IMR-90 (cell line): ENCODE results near the gene TNS3. TPM values are rescaled to one million over a fixed set of nuclear protein-coding genes. Genes with fewer than 3 reads are reported as not detected.

Source experiments
- ATAC-seq: fragments of 200-7000 bp; cut with Tn5 transposase; 2 replicates; pipeline ENCODE4 v1.9.1; 2020; ENCODE audit warnings: low read depth, mild to moderate bottlenecking, moderate library complexity
- BruUV-seq: library from RNA; stranded (reverse); fragments of 400-500 nt; replicated peaks from 2 replicates; lab custom pipeline; 2021; lab: Mats Ljungman, UMichigan
- CTCF ChIA-PET: fragments of 300-600 bp; formaldehyde crosslinking; extraction: SDS; loops from one replicate; lab custom pipeline; 2021; ENCODE audit warnings: antibody characterized with exemption; lab: Yijun Ruan, JAX
- POLR2A ChIA-PET: fragments of 300-600 bp; sonication (Branson Sonifier 250); formaldehyde crosslinking; loops from one replicate; lab custom pipeline; 2022; ENCODE audit warnings: antibody characterized with exemption; ENCODE audit not compliant: unreplicated experiment; lab: Charles Lee
- DNase-seq: peaks from one replicate; pipeline ENCODE4 v3.0.0; 2013
- H2AFZ ChIP-seq: replicated peaks from 2 replicates; pipeline ENCODE3; 2013; ENCODE audit warnings: low read length, mild to moderate bottlenecking; ENCODE audit not compliant: poor library complexity
- H2AK5ac ChIP-seq: 2 replicates; pipeline ENCODE4 v1.6.1; 2013; ENCODE audit warnings: low read depth, low read length, inconsistent platforms
- H2AK9ac ChIP-seq: replicated peaks from 2 replicates; pipeline ENCODE3; 2013; ENCODE audit warnings: mild to moderate bottlenecking, low read depth, low read length, moderate library complexity; ENCODE audit not compliant: poor library complexity
- H2BK120ac ChIP-seq: 2 replicates; pipeline ENCODE4 v1.6.1; 2013; ENCODE audit warnings: low read depth, low read length, inconsistent platforms
- H2BK15ac ChIP-seq: 3 replicates; pipeline ENCODE4 v1.6.1; 2013; ENCODE audit warnings: low read depth, low read length, inconsistent platforms
- H2BK20ac ChIP-seq: 2 replicates; pipeline ENCODE4 v1.6.1; 2013; ENCODE audit warnings: low read depth, mild to moderate bottlenecking, inconsistent platforms, low read length, moderate library complexity
- H2BK5ac ChIP-seq: 2 replicates; pipeline ENCODE4 v1.6.1; 2013; ENCODE audit warnings: mild to moderate bottlenecking, low read depth, low read length, inconsistent platforms; ENCODE audit not compliant: poor library complexity, severe bottlenecking
- H3K14ac ChIP-seq: replicated peaks from 2 replicates; pipeline ENCODE4 v1.6.1; 2013; ENCODE audit warnings: low read depth, low read length, inconsistent platforms
- H3K18ac ChIP-seq: 2 replicates; pipeline ENCODE4 v1.6.1; 2013; ENCODE audit warnings: low read depth, low read length, control low read depth
- H3K23ac ChIP-seq: 2 replicates; pipeline ENCODE4 v1.6.1; 2013; ENCODE audit warnings: low read depth, low read length, inconsistent platforms
- H3K27ac ChIP-seq: 2 replicates; pipeline ENCODE4 v1.5.1; 2013; ENCODE audit warnings: mild to moderate bottlenecking, control low read depth, low read length; ENCODE audit not compliant: insufficient read depth
- H3K27me3 ChIP-seq: 2 replicates; pipeline ENCODE4 v1.6.1; 2013; ENCODE audit warnings: low read length; ENCODE audit not compliant: control insufficient read depth, insufficient read depth
- H3K36me3 ChIP-seq: 2 replicates; pipeline ENCODE4 v1.6.1; 2013; ENCODE audit warnings: low read length, mixed read lengths; ENCODE audit not compliant: control insufficient read depth, insufficient read depth
- H3K4ac ChIP-seq: 2 replicates; pipeline ENCODE4 v1.6.1; 2013; ENCODE audit warnings: low read depth, low read length, inconsistent platforms
- H3K4me1 ChIP-seq: 2 replicates; pipeline ENCODE4 v1.6.1; 2013; ENCODE audit warnings: low read length, mixed read lengths; ENCODE audit not compliant: control insufficient read depth, insufficient read depth
- H3K4me2 ChIP-seq: 2 replicates; pipeline ENCODE4 v1.6.1; 2013; ENCODE audit warnings: low read depth, mild to moderate bottlenecking, control low read depth, low read length, moderate library complexity
- H3K4me3 ChIP-seq: 2 replicates; pipeline ENCODE4 v1.5.1; 2013; ENCODE audit warnings: low read depth, mild to moderate bottlenecking, control low read depth, low read length, moderate library complexity; ENCODE audit not compliant: insufficient read depth
- H3K56ac ChIP-seq: 2 replicates; pipeline ENCODE4 v1.6.1; 2013; ENCODE audit warnings: low read length, inconsistent platforms; ENCODE audit not compliant: insufficient read depth; ENCODE audit errors: extremely low read depth
- H3K79me1 ChIP-seq, 2 experiments: 2 replicates each; pipeline ENCODE4 v1.6.1; 2013; ENCODE audit warnings: low read length in 2 of 2, inconsistent platforms in 1 of 2, low read depth in 1 of 2
- H3K9ac ChIP-seq: 2 replicates; pipeline ENCODE4 v1.6.1; 2013; ENCODE audit warnings: low read depth, low read length, control low read depth
- H3K9me1 ChIP-seq: 2 replicates; pipeline ENCODE4 v1.6.1; 2013; ENCODE audit warnings: low read length, inconsistent platforms; ENCODE audit not compliant: insufficient read depth
- H3K9me3 ChIP-seq: 2 replicates; pipeline ENCODE4 v1.6.1; 2013; ENCODE audit warnings: low read length; ENCODE audit not compliant: control insufficient read depth, insufficient read depth
- H4K20me1 ChIP-seq: 2 replicates; pipeline ENCODE4 v1.6.1; 2013; ENCODE audit warnings: low read length, inconsistent platforms; ENCODE audit not compliant: insufficient read depth
- H4K5ac ChIP-seq: 2 replicates; pipeline ENCODE4 v1.6.1; 2013; ENCODE audit warnings: mild to moderate bottlenecking, low read depth, low read length, control low read depth
- H4K8ac ChIP-seq, 2 experiments: 2 replicates each; pipeline ENCODE4 v1.6.1; 2013; ENCODE audit warnings: low read depth in 2 of 2, low read length in 2 of 2, control low read depth in 1 of 2, inconsistent platforms in 1 of 2
- H4K91ac ChIP-seq: 2 replicates; pipeline ENCODE4 v1.6.1; 2013; ENCODE audit warnings: low read depth, low read length, inconsistent platforms; ENCODE audit not compliant: insufficient read depth
- BHLHE40 ChIP-seq: fragments of 150-350 bp; IDR thresholded peaks from 2 replicates; pipeline ENCODE4 v1.6.1; 2016; ENCODE audit warnings: mild to moderate bottlenecking, low read depth, low read length
- CEBPB ChIP-seq: IDR thresholded peaks from 2 replicates; pipeline ENCODE4 v1.6.1; 2012; ENCODE audit warnings: low read depth, low read length, improper control_type of control experiment
- CHD1 ChIP-seq: IDR thresholded peaks from 2 replicates; pipeline ENCODE4 v1.6.1; 2012; ENCODE audit warnings: low read depth, low read length, improper control_type of control experiment
- CTCF ChIP-seq: conservative IDR thresholded peaks from 2 replicates; pipeline ENCODE4 v1.5.1; 2012; ENCODE audit warnings: mild to moderate bottlenecking, low read depth, low read length, improper control_type of control experiment
- MAFK ChIP-seq: IDR thresholded peaks from 2 replicates; pipeline ENCODE4 v1.6.1; 2012; ENCODE audit warnings: low read depth, low read length, improper control_type of control experiment
- MXI1 ChIP-seq: IDR thresholded peaks from 2 replicates; pipeline ENCODE4 v1.6.1; 2012; ENCODE audit warnings: low read depth, mild to moderate bottlenecking, low read length, moderate library complexity, borderline replicate concordance
- NFE2L2 ChIP-seq: fragments of 150-350 bp; IDR thresholded peaks from 2 replicates; pipeline ENCODE4 v1.6.1; 2016; ENCODE audit warnings: low read depth, mild to moderate bottlenecking, low read length
- POLR2A ChIP-seq: IDR thresholded peaks from 2 replicates; pipeline ENCODE4 v1.6.1; 2012; ENCODE audit warnings: mild to moderate bottlenecking, low read depth, low read length
- RAD21 ChIP-seq: IDR thresholded peaks from 2 replicates; pipeline ENCODE4 v1.6.1; 2012; ENCODE audit warnings: low read length, improper control_type of control experiment
- RFX5 ChIP-seq: IDR thresholded peaks from 2 replicates; pipeline ENCODE4 v1.8.0; 2012; ENCODE audit warnings: low read depth, mild to moderate bottlenecking, low read length, moderate library complexity
- SMC3 ChIP-seq: fragments of 150-350 bp; IDR thresholded peaks from 2 replicates; pipeline ENCODE4 v1.6.1; 2016; ENCODE audit warnings: low read depth, mild to moderate bottlenecking, antibody characterized with exemption, low read length, moderate library complexity
- USF2 ChIP-seq: fragments of 150-350 bp; IDR thresholded peaks from 2 replicates; pipeline ENCODE4 v1.6.1; 2017; ENCODE audit warnings: mild to moderate bottlenecking, antibody characterized with exemption, low read length, low read depth
- WGBS, 2 experiments: methylation state at CpG; one replicate each; pipeline versions ENCODE4 v1.1.5 to v1.1.7; 2013; ENCODE audit warnings: missing lambda C conversion rate in 2 of 2; ENCODE audit not compliant: insufficient read length in 1 of 2; ENCODE audit errors: extremely low coverage in 2 of 2; 5-methylcytosine and 5-hydroxymethylcytosine counted together
- dilution Hi-C: fragments of 300-500 bp; cut with HindIII; formaldehyde crosslinking; loops from one replicate; pipeline ENCODE4 v1.14.3; 2018; ENCODE audit warnings: low sequenced_read_pairs; ENCODE audit not compliant: unreplicated experiment
- in situ Hi-C: fragments of 300-500 bp; cut with MboI; formaldehyde crosslinking; loops from 3 replicates; pipeline ENCODE4 v1.14.3; 2019; ENCODE audit warnings: low sequenced_read_pairs, inconsistent platforms, mixed read lengths
- intact Hi-C: fragments of 100-400 bp; cut with micrococcal nuclease; formaldehyde crosslinking; loops from 2 replicates; pipeline ENCODE4 v1.10.0; 2022
- polyA plus RNA-seq, 3 experiments: library from polyadenylated mRNA; depleted of rRNA; stranded (reverse); fragments of >200 nt; gene quantifications; 2 replicates each; pipeline ENCODE4 v1.2.3, GENCODE V29; 2012; ENCODE audit warnings: low replicate concordance in 1 of 3
- total RNA-seq: library from RNA; depleted of rRNA; stranded (reverse); fragments of >200 nt; gene quantifications from 2 replicates; pipeline ENCODE4 v1.2.3, GENCODE V29; 2012
- TF ChIP-seq, protein P1 (sequence below): fragments of 150-350 bp; IDR thresholded peaks from 2 replicates; pipeline ENCODE4 v1.6.1; 2016; ENCODE audit warnings: low read depth, mild to moderate bottlenecking, low read length, moderate library complexity, borderline replicate concordance

The TNS3 gene
- total and polyA plus RNA-seq, 2 of the 4 experiments (the other 2 are of a cell fraction): 64.3 to 79.2 TPM

DNA sequence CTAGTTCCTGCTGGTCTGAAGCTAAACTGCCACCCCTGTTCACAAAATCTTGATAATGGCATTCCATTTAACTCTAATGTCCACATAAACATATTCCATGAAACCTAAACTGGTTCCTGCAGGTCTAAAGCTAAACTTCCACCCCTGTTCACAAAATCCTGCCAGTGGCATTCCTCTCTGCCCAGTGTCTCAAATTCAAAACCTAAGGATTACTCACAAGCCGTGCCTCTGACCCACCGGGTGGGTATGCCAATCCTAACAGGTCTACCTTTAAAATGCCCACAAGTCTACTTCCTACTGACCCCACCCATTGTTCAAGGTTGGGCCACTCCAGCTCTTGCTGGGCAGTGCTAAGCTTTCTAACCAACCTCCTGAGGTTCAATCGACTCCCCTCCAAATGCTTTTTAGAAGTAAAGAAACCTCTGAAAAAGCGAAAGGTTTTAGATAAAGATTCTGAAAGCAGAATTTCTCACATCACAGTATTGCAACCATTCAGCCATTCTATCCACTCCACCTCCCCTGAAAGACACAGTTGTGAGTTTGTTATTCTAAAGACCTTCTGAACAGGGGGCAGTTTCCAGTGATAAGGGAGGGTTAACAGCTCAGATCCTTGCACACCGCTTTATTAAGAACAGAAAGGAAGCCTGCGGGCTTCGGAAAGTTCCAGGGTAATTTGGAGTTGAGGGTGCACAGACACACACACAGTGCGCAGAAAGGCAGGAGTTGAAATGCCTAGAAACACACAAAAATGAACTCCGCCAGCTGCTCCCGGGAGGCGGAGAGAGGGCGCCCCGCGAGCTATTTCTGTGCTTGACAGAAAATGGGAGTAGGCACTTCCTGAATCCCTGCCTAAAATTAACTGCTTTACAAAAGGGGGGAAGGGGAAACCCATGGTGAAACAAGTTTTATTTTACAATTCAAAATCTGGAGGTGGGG is 87.7 kb downstream of the TNS3 start:
- Histone ChIP-seq H3K9me1 (peaks cover 30% of the 10 kb centered on the region), H3K56ac (no peak overlapping the region), H3K9ac (no peak overlapping the region), H2AFZ (no peak overlapping the region), H2AK5ac (no peak overlapping the region), H3K4me3 (no peak overlapping the region), H3K27me3 (no peaks in the 10 kb centered on the region), H4K5ac (0 out of 2 replicates have a peak overlapping the region, but pooled peaks have one; percentile 13), H4K91ac (no peak overlapping the region), H3K4me1 (peaks cover 12% of the 10 kb centered on the region), H3K18ac (no peak overlapping the region), H2BK5ac (no peak overlapping the region), H3K27ac (no peak overlapping the region), H2BK15ac (no peak overlapping the region), H2BK120ac (0 out of 2 replicates have a peak overlapping the region, but pooled peaks have one; percentile 17), H4K8ac (no peak overlapping the region), H3K9me3 (no peaks in the 10 kb centered on the region), H2BK20ac (no peak overlapping the region), H4K20me1 (peaks cover 52% of the 10 kb centered on the region), H3K14ac (no peak overlapping the region; the same call in 1 of the 2 replicates), H3K79me1 (peaks cover 52 to 88% of the 10 kb centered on the region in 2 experiments), H2AK9ac (no peak overlapping the region), H3K23ac (no peak overlapping the region; the same call in 1 of the 2 replicates), H3K4me2 (no peak overlapping the region), H3K4ac (no peak overlapping the region; the same call in 1 of the 2 replicates), H3K36me3 (peaks cover 14% of the 10 kb centered on the region; the same call in 1 of the 2 replicates)
- in situ Hi-C loops: no loop called here
- dilution Hi-C loops: no loop called here
- WGBS, 2 experiments: 100% methylated on average over 2 of the region's 14 CpGs; no CpG with 5 or more reads in 1 of the 2 experiments
- no TSS peak for BruUV-seq
- DNase-seq (no peak), ATAC-seq (no peak; the same call in 1 of the 2 replicates)
- ChIA-PET POLR2A (interaction anchor here (0.5 kb wide), 1 partner anchor 218 kb away, joined by 3 read pairs; no protein-coding TSS in a partner anchor), CTCF (interaction anchor here (1.0 kb wide), 1 partner anchor 32 kb away, joined by 4 read pairs; no protein-coding TSS in a partner anchor)
- intact Hi-C loops: no loop called here
- no peak for TF ChIP-seq MAFK
- TF ChIP-seq, protein P1, sequence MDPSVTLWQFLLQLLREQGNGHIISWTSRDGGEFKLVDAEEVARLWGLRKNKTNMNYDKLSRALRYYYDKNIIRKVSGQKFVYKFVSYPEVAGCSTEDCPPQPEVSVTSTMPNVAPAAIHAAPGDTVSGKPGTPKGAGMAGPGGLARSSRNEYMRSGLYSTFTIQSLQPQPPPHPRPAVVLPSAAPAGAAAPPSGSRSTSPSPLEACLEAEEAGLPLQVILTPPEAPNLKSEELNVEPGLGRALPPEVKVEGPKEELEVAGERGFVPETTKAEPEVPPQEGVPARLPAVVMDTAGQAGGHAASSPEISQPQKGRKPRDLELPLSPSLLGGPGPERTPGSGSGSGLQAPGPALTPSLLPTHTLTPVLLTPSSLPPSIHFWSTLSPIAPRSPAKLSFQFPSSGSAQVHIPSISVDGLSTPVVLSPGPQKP: no peak
- no peak for TF ChIP-seq SMC3
- no peak for TF ChIP-seq CTCF
- TF ChIP-seq CEBPB: no peak
- no peak for TF ChIP-seq MXI1
- no peak for TF ChIP-seq POLR2A
- TF ChIP-seq RFX5: no peak
- TF ChIP-seq CHD1: no peak
- no peak for TF ChIP-seq RAD21
- TF ChIP-seq NFE2L2: no peak
- TF ChIP-seq USF2: no peak
- no peak for TF ChIP-seq BHLHE40
